ENCODE measurements around the gene L1CAM.

GRCh38 chrX:153907456-153907855, 21.5 kb upstream of the L1CAM start:
- TF ChIP-seq CTCF (IDR thresholded peaks at IDR 0.05), result no peak
- TF ChIP-seq POLR2A (IDR thresholded peaks at IDR 0.05), result no peak
